ENCODE results near the gene MRPS6. TPM values are rescaled to one million over a fixed set of nuclear protein-coding genes. Genes with fewer than 3 reads are reported as not detected.
A peak's percentile ranks its signal among the peaks of the same experiment; 100 is the strongest.

The MRPS6 gene
- total and polyA plus RNA-seq, 2 of the 4 experiments (the other 2 are of a cell fraction) = 7.5 to 35.1 TPM

DNA sequence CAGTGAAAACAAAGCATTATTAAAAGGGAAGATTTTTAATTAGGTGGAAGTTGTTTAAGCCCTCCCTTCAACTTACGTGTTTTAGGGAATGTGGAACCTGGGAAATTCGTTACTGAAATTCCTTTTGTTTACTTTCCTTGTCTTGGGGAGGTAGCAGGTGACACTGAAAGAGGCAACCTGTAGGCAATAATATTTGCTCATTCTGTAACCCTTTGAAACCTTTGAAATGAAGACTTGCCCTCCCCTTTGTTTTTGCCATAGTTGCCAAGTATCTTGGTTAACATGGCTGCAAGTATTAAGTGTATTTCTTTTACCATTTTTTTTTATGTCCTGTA, 1.7 kb downstream of the MRPS6 start (continued):
- TF ChIP-seq CTCF (conservative IDR thresholded peaks at IDR 0.05; ENCODE audit: low read depth, low read length) = no peak

- DNase-seq (no peak), ATAC-seq (ENCODE audit: low read depth) (no peak)
- peaks cover 29% of the 10 kb centered on the region; the same call in 1 of the 2 replicates for H4K20me1 ChIP-seq (ENCODE audit: insufficient read depth, low read length)
- CTCF ChIA-PET = interaction anchor here (1.4 kb wide), 1 partner anchor 153 kb away, joined by 4 read pairs; no protein-coding TSS in a partner anchor
- no peak overlapping the region for H3K18ac ChIP-seq (ENCODE audit: low read depth, low read length)
- dilution Hi-C loops (cut with HindIII; ENCODE audit: low sequenced_read_pairs, unreplicated experiment) (no loop called here), in situ Hi-C loops (cut with MboI; ENCODE audit: low sequenced_read_pairs) (no loop called here), intact Hi-C loops (cut with micrococcal nuclease) (loop anchor here (2.0 kb wide), 1 partner anchor 275 kb away; no protein-coding TSS in a partner anchor)
- H4K91ac ChIP-seq (ENCODE audit: insufficient read depth, low read depth, low read length) = no peak overlapping the region
- no peak overlapping the region for H3K23ac ChIP-seq (ENCODE audit: low read depth, low read length)
- peaks cover 1% of the 10 kb centered on the region; the same call in 1 of the 2 replicates for H3K36me3 ChIP-seq (ENCODE audit: control insufficient read depth, insufficient read depth, low read length)
- H3K9me1 ChIP-seq (ENCODE audit: insufficient read depth, low read length) = no peaks in the 10 kb centered on the region
- H3K9ac ChIP-seq (ENCODE audit: low read depth, low read length) = no peak overlapping the region
- WGBS, 2 experiments (ENCODE audit: extremely low coverage in 2 of 2, insufficient read length in 1 of 2) = 60% methylated on average over 1 of the region's 9 CpGs; no CpG with 5 or more reads in 1 of the 2 experiments
- no peak overlapping the region for H2AFZ ChIP-seq (replicated peaks; ENCODE audit: low read length, poor library complexity)
- no peak overlapping the region for H2BK120ac ChIP-seq (ENCODE audit: low read depth, low read length)
- H2BK20ac ChIP-seq (ENCODE audit: low read depth, low read length) = no peak overlapping the region
- H3K4me1 ChIP-seq (ENCODE audit: control insufficient read depth, insufficient read depth, low read length) = peaks cover 7% of the 10 kb centered on the region
- no peak overlapping the region for H3K27ac ChIP-seq (ENCODE audit: insufficient read depth, low read length)
- peak overlapping the region; percentile 16 for H3K4me2 ChIP-seq (ENCODE audit: low read depth, low read length)
- POLR2A ChIA-PET (ENCODE audit: unreplicated experiment) = no interaction called here
- H3K14ac ChIP-seq (replicated peaks; ENCODE audit: low read depth, low read length) = no peak overlapping the region
- no peak overlapping the region for H2AK5ac ChIP-seq (ENCODE audit: low read depth, low read length)
- H2BK5ac ChIP-seq (ENCODE audit: low read depth, low read length, poor library complexity, severe bottlenecking) = no peak overlapping the region
- H2AK9ac ChIP-seq (replicated peaks; ENCODE audit: low read depth, low read length, poor library complexity) = no peak overlapping the region
- no TSS peak for BruUV-seq (replicated peaks)
- H4K5ac ChIP-seq (ENCODE audit: low read depth, low read length) = no peak overlapping the region
- no peak overlapping the region for H4K8ac ChIP-seq (ENCODE audit: low read depth in 2 of 2, low read length in 2 of 2)
- no peak overlapping the region for H3K4me3 ChIP-seq (ENCODE audit: insufficient read depth, low read depth, low read length)
- H3K79me1 ChIP-seq (ENCODE audit: low read depth in 1 of 2, low read length in 2 of 2) = peaks cover 26 to 49% of the 10 kb centered on the region in 2 experiments
- H3K27me3 ChIP-seq (ENCODE audit: control insufficient read depth, insufficient read depth, low read length) = no peaks in the 10 kb centered on the region
- H3K56ac ChIP-seq (ENCODE audit: extremely low read depth, insufficient read depth, low read length) = no peak overlapping the region
- no peak overlapping the region for H3K4ac ChIP-seq (ENCODE audit: low read depth, low read length)
- no peak overlapping the region for H2BK15ac ChIP-seq (ENCODE audit: low read depth, low read length)
- H3K9me3 ChIP-seq (ENCODE audit: control insufficient read depth, insufficient read depth, low read length) = no peaks in the 10 kb centered on the region
- TF ChIP-seq POLR2A (IDR thresholded peaks at IDR 0.05; ENCODE audit: low read depth, low read length) (no peak), MAFK (IDR thresholded peaks at IDR 0.05; ENCODE audit: low read depth, low read length) (no peak), MAZ (IDR thresholded peaks at IDR 0.05; ENCODE audit: borderline replicate concordance, low read depth, low read length) (no peak), CTCF (conservative IDR thresholded peaks at IDR 0.05; ENCODE audit: low read depth, low read length) (no peak), SMC3 (IDR thresholded peaks at IDR 0.05; ENCODE audit: low read depth, low read length) (no peak), FOS (IDR thresholded peaks at IDR 0.05; ENCODE audit: low read depth, low read length) (no peak), BHLHE40 (IDR thresholded peaks at IDR 0.05; ENCODE audit: low read depth, low read length) (no peak), RAD21 (IDR thresholded peaks at IDR 0.05; ENCODE audit: low read length) (no peak), RCOR1 (IDR thresholded peaks at IDR 0.05; ENCODE audit: insufficient replicate concordance, low read length) (no peak), NFE2L2 (IDR thresholded peaks at IDR 0.05; ENCODE audit: low read depth, low read length) (no peak), RFX5 (IDR thresholded peaks at IDR 0.05; ENCODE audit: low read depth, low read length) (no peak), CHD1 (IDR thresholded peaks at IDR 0.05; ENCODE audit: low read depth, low read length) (no peak)
These were observed 2.6 kb downstream of the MRPS6 start for GRCh38 chr21:34075760-34076660.
